CD4-positive, alpha-beta T cell treated with Interleukin-6 for 4 hours (primary cell): ENCODE results near the gene GMPPA.

Experiments
- DNase-seq: peaks from one replicate; pipeline ENCODE4 v3.0.0-alpha.2; 2020; ENCODE audit warnings: mixed read lengths

GMPPA gene

DNA sequence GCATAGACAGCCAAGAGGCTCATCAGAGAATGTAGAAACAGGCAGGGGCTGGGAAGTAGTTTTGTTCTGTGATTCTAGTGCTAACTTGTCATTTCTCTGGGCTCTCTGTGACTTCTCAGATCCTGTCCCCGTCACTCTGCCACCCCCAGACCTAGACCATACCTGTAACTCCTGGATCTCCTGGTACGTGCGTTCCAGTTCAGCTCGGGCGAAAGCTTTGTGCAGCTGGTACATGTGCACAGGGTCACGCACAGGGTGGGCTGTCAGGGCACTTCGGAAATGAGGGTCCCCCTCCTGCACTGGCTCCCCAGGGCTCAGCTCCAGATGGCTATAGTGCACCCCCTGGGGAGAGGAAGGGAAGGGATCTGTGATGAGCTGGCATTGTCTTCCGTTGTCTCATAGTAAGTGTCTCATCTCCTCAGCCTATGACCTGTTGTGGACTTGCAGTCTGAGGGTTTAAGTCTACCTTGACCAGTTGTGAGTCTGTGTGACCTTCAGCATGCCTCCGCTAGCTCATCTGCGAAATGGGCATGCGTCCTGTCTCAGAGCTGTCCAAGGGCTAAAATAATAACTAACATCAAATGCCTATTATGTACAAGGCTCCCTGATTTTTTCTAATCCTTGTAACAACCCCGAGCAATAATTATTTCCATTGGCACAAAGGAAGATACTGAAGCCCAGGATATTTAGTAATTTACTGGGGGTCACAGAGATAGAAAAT, 42.3 kb downstream of the GMPPA start:
- no peak for DNase-seq

DNA sequence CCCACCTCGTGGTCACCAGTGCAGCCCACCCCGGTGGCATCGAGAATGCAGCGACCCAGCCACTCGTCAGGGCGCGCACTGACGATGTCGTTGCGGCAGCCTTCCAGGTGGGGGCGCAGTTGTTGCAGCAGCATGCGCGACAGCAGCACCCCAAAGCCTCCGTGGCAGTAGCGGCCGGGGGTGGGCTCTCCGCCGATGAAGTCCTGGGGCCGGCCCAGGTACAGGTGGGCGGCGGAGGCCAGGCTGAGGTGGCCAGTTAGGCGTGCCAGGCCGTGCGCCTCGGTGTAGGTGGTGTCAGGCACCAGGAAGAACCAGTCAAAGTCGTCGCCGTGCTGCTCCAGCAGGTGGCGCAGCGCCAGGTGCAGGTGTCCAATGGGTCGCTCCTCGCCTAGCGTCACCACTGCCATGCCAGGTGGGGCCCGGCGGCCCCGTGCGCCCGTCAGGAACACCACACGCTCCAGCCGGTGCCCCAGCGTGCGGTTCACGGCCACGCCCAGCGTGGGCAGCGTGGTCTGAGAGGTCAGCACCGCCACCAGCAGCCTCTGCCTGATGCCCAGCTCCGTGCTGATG, 43.0 kb downstream of the GMPPA start:
- DNase-seq, result peak; percentile 90

DNA sequence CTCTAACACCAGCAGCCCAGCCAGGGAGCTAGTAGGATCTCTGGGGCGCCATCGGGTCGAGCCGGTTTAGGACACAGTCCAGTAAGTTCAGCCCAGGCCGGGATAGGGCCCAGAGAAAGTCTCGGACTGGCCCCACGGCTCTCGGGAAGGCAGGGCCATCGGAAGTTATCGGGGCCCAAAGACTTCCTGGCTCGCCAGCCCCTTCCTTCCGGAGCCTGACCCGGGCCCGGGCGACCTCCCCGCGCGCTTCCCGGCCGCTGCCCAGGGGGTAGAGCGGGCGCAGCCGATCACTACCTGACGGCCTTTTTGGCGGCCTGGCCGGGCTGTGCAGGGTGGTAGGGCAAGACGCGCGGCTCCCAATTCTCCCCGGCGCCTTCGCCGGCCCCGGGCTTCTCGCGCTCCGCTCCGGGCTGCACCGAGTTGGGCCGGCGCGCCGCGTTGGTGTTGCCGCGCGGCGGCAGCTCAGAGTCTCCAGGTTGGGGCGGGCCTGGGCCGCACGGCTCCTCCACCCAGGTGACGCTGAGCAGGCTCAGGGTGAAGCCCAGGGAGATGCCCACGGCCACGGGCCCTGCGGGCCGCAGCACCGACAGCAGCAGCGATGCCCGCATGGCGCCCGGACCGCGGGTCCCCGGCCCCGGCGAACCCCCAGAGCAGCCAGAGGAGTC, 44.4 kb downstream of the GMPPA start:
- no peak for DNase-seq

DNA sequence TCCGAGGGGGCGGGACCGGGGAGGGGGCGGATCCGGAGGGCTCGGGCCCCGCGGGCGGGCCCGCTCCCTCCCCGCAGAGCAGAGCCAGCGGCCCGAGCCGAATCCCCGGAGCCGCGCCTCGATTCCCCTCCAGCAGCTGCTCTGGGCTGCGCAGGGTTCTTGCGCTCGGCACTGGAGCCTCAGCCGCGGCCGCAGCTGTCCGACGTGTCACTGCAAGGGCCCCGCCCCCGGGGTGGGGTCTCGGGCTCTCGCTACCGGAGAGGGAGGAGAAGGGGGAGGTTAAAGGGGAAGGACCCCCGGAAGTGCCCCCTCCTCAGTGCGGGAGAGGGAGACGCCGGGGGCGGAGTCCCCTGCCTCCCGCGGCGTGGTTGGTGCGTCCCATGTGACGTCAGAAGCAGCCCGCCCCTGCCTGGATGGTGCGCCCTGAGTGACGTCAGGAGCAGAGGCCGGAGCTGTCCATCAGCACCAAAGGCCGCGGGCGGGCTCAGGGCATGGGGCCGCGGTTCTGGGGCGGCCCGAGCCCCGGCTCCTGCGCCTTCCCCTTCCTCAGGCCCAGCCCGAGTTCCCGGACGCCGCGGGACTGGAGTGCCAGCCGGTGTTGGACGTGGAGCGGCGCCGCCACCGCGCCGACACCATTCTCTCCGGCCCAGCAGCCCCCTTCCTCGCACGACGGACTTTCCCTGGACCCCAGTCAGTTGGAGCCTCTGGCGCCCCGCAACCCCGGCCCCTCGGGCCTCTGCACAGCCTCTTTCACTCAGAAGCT, 45.1 kb downstream of the GMPPA start, which contains the start of the genes CHPF and TMEM198:
Gene CHPF, minus strand, starts transcription at position 214 of the 763 bp plus-strand sequence. CDS start 271 bp downstream, outside the sequence.
Gene TMEM198, plus strand, starts transcription at position 433 of the 763 bp plus-strand sequence. CDS start 700 bp downstream, outside the sequence.
- DNase-seq, result peak; percentile 97

DNA sequence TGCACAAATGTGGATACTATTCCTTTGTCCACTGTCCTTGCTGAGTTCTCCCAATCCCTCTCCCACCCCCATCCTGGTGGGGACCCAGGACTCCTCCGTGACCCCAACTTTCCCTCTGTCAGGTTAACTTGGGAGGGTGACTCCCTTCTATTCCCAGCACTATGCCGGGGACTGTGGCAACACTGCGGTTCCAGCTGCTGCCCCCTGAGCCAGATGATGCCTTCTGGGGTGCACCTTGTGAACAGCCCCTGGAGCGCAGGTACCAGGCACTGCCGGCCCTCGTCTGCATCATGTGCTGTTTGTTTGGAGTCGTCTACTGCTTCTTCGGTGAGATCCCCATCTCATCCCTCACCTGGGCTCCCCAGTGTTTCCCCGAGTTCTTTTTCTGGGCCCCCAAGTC, 45.9 kb downstream of the GMPPA start:
- no peak for DNase-seq

DNA sequence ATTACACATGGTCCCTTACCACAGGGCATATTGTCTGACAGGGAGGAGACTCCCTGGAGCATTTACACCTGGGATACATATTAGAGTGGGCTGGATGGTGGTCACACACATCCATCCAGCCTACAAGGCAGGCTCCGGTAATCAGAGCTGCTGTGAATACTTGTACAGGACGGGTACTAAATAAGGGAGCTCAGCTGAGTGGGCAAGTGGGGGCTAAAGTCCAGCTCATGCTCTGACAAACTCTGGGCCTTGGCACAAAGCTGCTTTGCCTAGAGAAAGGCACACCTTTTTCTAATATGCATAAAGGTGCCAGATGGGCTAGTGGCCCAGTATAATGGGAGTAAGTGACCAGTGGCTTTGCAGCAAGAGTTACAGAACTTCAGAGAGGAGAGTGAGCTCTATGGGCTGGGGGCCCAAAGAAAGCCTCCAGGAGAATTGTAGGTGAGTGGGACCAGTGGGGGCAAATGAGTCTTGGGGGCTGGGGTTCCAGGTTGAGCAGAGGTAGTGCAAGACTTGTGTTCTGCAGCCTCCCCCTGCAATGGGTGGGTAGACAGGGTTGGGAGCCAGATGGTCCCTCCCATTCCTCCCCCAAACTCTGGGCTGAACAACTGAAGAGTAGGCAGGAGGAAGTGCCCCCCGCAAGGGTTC, 46.7 kb downstream of the GMPPA start:
- no peak for DNase-seq

DNA sequence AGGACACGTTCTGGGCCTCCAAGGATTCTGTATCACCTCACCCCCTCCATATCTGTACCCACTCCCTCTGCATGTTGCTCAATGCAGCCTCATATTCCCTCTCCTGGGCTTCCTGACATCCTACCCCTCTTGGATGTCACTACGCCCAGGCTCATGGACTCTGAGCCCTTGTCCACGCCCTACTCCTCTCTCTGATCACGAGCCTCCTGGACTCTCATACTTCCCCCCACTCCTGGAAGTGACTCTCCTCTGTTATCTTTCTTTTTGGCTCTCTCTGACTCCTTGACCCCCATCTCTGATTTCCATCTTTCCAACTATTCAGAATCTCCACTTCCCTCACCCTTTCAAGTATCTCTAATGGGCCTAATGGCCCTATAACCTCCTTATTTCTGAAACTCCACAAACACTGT, 47.3 kb downstream of the GMPPA start:
- no peak for DNase-seq

DNA sequence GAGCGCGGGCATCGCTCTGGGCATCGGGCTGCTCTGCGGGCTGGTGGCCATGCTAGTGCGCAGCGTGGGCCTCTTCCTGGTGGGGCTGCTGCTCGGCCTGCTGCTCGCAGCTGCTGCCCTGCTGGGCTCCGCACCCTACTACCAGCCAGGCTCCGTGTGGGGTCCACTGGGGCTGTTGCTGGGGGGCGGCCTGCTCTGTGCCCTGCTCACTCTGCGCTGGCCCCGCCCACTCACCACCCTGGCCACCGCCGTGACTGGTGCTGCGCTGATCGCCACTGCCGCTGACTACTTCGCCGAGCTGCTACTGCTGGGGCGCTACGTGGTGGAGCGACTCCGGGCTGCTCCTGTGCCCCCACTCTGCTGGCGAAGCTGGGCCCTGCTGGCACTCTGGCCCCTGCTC, 48.9 kb downstream of the GMPPA start:
- no peak for DNase-seq

DNA sequence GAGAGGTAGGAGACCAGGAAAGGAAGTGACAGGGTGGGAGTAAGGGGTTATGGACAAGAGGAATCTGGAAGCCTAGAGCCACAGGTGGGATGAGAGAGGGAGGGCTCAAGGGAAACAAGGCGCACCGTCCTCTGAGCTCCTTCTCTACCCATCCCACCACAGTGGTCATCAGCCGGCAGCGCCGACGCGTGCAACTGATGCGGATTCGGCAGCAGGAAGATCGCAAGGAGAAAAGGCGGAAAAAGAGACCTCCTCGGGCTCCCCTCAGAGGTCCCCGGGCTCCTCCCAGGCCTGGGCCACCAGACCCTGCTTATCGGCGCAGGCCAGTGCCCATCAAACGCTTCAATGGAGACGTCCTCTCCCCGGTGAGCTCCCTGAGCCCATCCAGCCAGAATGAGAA, 50.3 kb downstream of the GMPPA start:
- no peak for DNase-seq

DNA sequence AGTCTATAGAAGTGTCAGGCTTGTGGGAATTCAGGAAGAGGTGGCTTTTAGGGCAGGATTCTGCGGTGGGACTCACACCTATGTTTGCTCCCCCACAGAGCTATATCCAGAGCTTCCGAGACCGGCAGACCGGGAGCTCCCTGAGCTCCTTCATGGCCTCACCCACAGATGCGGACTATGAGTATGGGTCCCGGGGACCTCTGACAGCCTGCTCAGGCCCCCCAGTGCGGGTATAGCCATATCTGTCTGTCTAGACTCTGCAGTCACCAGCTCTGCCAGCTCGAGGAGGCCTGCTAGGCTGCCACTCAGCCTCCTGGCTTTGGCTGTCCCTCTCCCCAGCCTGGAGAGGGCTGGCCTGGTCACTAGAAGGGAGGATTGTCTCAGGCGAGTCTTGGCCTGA, 50.9 kb downstream of the GMPPA start:
- DNase-seq, result no peak

DNA sequence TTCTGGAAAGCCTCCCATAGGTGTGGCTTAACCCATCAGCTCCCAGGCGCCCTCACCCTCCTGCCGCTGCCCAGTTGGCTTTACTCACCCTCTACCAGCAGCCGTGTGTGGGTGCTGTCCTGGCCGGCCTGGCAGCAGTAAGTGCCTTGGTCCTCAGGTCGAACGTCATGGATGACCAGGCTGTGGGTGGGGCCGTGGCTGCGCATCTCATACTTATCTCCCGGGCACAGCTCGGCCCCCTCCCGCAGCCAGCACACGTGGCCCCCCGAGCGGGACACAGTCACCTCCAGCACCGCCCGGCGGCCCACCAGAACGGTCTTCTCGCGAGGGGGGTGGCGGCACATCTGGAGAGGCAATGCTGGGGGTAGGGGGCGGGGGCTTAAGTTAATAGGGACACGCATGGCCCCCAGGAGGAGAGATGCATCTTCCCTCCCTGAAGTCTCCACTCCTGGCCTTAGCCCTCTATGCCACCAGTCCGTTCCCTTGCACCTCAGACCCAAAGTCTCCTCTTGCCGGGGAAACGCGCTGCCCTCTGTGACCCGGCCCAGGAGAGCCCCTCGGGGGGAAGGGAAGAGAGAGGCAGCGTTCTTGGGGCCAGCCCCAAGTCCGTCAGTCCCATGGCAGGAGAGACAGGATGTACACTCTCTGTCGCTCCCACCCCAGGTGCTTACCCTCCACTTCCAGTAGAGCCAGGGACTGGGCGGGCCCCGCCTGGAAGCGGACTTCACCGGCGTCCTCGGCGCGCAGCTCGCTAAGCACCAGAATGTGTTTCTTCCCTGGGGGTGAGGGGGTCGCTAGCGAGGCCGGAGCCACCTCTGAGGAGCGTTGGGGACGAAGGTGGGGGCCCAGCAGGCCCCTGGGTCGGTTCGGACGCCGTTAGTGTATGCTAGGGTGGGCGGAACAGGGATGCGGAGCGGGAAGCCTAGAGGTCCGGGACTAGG, 53.0 kb downstream of the GMPPA start:
- peak; percentile 25 for DNase-seq

DNA sequence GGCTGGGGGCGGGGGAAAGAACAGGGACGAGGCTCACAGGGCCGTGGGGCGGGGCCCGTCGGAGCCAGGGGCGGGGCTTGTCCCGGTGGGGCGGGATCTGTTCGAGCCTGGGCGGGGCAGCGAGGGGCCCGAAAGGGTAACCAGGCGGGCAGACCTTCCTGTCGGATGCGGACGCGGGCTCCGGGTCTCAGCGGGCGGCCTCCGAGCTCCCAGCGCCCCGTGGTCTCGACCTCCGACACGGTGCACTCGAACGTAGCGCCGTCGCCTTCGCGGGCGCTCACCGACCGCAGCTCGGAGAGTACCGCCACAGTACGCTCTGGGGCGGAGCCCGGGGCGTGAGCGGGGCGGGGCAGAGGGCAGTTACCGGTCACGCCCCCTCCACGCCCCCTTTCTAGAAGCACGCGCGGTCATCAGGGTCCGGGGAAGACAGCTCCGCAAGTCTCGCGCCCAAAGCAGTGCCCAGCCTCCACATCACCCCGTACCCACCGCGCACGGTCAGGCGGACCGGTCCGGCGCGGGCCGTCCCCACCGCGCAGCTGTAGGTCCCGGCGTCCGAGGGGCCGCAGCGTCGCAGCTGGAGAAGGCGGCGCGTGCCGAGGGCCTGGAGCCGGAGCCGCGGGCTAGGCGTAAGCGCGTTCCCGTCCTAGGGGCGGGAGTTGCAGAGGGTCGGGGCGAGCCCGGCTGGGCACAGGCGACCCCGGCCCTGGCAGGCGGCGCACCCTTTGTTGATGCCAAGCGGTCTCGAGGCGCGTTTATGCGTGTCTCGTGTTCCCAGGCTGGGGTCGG, 53.9 kb downstream of the GMPPA start:
- DNase-seq, result peak; percentile 81

DNA sequence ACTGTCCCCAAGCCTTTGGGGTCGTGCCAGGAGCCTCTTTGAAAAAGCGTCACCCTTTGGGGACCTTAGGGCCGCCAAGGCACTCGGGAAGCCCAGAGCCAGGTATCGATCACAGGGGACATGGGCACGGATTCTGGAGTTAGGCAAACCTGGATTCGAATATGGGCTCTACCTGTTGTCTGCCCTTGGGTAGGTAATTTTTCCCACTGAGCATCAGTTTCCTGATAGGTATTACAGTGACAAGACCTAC, 54.4 kb downstream of the GMPPA start:
- no peak for DNase-seq

DNA sequence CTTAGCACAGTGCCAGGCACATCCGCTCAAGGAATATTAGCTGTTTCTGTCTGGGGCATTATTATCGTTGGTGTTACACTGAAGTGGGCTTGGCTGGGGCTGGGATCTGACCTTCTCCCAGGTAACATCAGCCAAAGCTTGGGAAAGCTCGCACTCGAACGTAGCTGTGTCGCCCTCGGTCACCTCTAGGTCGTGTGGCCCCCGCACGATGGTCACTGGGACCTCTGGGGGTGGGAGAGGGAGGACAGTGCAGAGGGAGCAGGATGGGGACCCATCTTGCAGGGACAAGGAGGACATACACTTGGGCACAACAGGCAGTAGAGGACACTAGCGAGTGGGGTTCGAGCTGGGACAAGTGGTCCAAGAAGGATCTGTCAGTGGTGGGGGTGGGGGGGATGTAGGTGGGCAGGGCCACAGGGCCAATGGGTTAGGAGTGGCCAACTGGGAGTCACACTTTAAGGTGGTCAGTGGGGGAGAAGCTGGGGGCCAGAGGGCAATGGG, 54.8 kb downstream of the GMPPA start:
- DNase-seq, result no peak

DNA sequence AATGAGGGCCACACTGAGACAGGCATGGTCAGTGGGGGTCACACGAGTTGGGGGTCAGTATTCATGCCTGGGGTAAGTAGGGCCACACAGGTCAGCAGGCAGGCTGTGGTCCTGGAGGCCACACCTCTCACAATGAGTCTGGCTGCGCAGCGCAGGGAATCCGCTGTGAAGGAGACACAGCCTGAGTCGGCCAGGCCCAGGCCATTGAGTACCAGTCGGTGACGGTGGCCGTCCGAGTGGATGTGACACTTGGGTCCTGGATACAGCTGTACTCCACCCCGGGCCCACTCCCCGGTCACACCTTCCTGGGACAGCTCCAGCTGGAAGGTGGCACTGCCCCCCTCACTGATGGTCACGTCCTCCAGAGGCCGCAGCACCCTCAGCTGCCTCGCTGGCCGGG, 55.7 kb downstream of the GMPPA start:
- no peak for DNase-seq

DNA sequence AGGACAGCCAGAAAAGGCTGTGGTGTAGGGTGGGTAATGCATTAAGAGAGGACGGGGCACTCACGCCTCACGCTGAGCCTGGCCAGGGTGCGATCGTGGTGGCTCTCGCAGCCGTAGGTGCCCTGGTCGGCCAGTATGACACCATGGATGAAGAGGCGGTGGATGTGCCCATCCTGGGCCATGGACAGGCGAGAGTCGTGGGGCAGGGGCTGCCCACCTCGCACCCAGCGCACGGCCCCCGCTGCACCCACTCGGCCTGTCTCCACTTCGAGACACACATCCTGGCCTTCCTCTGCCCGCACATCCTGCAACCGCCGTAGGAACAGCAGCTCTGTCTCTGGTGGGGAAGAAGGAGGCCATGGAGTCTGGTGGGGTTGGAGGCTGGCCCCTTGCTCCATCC, 57.3 kb downstream of the GMPPA start:
- no peak for DNase-seq

DNA sequence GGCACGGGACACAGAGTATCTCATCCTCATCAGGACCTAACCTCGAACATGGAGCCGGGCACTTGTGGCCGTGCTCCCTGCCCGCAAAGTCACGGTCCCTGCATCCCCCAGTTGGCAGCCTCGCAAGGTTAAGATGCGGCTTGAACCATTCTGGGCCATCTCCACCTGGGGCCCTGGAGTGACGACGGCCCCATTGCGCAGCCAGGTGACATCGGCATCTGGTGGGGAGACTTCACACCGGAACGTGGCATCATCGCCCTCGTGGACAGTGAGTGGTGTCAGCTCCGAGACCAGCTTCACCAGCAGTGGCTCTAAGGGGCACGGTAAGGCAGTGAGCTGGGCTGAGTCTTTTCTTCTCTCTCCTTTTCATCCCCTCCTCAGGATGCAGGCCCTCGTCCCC, 57.7 kb downstream of the GMPPA start:
- no peak for DNase-seq
